CD4-positive, alpha-beta T cell treated with Interferon gamma for 1 hour (primary cell): Measurements from ENCODE around the gene RFTN1.
"Not testable (repeated sequence)": the region's sequence is repeated elsewhere in the genome, so short reads cannot be mapped to it uniquely, and the experiment has no call there.

ENCODE experiments used
- DNase-seq: peaks from one replicate; pipeline ENCODE4 v3.0.0-alpha.2; 2020

RFTN1 gene

DNA sequence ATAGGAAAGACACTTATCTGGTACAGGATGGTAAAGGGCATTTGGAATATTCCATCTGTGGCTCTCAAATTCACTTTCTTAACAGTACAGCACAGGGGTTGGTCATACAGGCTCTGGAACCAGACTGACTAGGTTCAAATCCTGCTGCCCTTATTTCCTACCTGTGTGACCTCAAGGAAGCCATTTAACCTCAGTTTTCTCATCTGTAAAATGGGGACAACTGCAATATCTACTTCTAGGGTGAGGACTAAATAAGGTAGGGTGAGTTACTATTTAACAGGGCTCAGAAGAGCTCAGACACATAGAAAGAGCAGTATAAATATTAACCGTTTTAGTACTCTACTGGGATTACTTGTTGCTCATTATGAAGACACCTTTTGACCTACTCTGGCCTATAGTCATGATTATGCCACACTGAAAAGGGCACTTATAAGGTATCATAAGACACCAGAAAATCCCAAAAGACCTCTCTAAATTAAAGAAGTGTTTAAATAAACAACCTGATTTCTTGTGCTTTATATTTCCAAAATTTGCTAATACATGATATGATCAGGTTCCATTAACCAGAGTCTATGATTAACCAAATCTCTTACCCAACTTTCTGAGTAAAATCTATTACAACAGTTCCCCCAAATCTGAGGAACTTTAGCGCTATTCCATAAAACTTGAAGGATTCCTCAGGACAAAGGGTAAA, 6.5 kb downstream of the RFTN1 start:
- no peak for DNase-seq

DNA sequence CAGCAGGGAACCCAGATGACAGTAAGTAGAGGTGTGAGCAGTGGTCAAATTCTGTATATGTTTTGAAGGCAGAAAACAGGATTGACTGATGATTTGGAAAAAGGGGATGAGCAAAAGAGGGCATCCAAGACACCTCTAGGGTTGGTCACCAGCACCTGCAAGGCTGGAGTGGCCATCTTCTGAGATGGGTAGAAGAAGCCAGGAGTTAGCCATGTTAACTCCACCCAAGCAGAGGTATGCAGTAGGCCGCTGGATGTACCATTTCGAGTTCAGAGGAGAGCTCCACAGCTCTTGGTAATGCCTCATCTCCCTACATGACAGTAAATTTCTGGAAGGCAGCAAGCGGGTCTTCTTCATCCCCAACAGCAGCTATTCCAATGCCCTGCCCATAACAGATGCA, 7.0 kb downstream of the RFTN1 start:
- no peak for DNase-seq

DNA sequence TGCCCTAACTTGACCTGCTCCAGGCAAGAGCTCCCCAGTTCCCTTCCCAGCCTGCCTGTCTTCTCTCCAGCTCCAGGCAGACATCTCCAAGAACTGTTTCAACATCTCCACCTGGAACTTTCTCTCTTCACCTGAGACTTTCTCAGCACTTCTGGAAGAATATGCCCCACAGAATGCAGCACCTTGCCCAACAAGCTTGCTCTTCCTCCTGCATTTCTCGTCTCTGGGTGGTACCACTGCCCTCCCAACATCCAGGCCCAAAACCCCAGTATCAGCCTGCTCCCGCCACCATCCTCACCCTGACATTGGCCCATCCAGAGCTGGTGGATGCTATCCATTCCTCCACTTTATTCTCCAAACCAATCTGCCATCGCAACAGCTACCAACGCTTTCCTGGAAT, 8.8 kb downstream of the RFTN1 start:
- DNase-seq = no peak

DNA sequence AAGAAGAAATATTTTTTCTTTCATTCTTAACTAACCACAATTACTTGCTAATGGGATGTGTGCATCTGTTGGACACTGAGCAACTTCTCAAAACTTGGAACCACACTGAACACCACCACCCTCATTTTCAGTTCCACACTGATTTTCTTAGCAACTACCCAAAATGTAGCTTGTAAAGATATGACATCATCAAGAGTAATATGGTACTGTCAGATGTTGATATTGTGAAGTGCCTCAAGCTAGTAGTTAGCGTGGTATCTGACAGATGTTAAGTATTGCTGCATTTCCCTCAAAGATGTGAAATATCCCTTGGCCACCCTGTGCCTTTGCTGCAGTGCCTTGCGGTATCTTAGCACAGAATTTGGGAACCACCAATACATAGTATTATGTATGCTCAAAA, 9.3 kb downstream of the RFTN1 start:
- no peak for DNase-seq

DNA sequence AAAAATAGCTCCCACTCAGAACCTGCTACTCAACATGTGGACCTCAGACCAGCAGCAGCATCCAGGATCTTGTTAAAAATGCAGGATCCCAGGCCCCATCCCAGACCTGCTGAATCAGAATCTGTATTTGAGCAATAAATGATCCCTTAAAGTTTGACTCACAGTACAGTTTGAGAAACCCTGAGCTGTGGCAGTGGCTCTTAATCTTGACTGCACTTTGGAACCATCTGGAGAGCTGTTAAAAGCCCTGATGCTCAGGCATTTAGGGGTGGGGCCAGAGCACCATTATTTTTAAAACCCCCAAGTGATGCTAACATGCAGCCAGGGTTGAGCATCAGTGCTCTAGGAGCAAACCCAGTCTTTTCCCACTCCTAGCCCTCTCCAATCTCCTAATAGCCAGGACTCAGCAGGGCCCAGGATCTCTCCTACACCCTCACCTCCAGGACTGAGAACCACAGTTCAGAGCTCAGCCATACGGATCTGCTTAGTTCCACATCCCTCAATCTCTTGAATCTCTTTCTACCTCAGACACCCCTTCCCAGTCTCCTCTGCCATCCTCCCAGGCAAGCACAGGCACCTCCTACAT, 10.2 kb downstream of the RFTN1 start:
- DNase-seq = no peak

DNA sequence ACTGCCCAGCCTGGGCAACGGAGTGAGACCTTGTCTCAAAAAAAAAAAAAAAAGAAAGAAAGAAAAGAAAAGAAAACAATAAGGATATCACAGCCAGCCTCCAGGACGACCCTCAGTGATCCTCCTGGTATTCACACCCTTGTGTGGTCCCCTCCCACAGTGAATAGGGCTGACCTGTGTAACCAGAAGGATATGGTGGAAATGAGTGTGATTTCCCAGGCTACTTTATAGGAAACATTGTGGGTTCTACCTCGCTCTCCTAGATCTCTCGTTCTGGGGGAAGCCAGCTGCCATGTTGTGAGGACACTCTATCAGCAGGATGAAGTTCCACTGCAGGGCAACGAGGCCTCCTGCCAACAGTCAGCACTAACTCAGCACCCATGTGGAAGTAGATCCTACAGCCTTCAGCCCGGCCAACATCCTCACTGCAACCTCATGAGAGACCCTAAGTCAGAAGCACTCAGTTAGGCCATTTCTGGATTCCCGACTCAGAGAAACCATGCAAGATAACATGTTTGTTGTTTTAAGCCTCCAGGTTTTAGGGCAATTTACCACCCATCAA, 11.1 kb downstream of the RFTN1 start:
- DNase-seq = no peak

DNA sequence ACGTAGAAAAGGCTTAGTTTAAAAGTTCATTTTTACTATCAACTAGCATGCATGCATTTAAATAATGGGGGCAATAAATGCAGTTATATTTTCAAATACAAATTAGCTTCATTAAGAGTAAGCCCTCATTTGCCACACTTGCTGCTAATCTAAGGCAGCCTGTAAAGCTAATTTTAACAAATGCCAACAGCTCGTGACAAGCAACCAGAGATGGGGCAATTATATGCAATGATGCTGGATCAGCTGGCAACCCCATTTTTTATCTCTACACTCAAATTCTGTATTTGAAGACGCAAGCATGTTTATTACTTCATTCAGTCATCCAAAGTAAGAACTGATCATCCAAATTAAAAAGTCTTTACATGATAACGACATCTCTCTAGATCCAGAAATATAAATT, 12.1 kb downstream of the RFTN1 start:
- no peak for DNase-seq

DNA sequence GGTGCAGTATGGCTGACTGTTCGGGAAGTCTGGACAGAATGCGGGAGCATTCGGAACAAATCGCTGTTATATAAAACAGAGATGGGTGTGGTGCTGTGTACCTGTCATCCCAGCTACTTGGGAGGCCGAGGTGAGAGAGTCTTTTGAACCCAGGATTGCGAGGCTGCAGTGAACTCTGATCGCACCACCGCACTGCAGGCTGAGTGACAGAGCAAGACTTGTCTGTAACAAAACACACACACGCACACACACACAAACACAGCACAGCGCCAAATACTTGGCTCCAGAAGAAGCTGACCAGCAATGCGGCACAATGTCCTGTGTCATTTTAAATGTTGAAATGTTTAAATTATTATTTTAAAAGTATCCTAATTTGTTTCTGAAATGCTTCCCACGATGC, 12.6 kb downstream of the RFTN1 start:
- DNase-seq = no peak

DNA sequence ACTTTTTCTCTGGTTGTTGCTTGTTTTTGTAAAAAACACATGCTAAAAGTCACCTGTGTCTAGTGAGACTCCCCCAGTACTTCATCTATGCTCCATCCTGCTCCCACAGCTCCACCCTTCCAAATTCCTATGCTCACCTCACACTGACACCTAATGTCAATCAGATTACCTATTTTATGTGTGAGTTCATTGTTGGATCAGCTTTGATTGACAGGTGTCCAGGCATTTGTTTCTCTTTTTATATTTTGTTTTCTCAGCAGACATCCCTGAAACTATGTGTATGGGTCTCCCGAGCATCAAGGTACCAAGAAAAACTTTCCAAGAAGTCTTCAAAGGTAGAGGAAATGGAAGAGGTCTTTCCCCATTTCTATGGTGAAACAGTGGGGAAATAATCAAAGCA, 13.4 kb downstream of the RFTN1 start:
- DNase-seq = no peak

DNA sequence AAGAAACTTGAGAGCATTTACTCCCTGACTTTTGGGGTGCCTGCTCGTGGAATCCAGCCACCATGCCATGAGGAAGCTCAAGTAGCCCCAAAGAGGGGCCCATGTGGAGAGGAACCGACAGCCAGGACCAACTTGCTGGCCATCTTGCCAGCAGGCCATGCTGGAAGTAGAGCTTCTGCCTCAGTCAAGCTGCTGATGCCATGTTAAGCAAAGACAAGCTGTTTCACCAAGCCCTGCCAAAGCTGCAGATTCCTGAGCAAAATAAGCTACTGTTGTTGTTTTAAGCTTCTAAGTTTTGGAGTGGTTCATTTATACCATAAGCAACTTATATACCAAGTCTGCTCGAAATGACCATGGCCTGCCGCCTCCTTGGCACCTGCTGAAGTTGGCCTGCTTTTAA, 14.1 kb downstream of the RFTN1 start:
- no peak for DNase-seq

DNA sequence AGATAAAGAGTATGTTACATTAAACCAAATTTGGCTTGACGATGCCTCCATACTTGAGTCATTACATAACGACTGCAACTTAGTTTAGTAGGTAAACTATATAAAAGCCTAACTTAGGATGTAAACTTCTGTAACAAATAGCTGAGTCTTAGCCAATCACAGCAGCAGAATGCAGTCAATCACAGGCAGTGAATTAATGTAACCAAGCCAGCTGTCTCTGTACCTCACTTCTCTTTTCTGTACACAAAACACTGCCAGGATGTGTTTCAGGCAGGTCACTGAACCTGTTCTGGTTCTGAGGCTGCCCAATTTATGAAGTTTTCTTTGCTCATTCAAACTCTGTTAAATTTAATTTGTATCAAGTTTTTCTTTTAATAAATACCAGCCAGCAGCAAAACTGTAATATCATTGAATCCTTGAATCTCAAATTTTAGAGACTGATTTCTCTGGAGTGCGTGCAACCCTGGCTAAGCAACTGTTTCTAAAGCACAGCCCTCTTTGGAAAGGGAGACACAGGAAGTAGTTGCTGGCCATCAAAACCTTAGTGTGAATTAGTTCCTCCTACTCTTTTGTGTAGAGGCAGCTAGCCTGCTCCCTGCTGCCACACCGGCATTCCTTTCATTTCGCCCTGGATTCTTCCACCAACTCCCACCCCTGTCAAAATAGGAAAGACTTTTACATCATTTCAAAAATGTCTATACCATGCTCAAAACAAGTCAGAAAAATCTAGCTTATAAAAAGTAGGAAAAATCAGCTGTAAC, 15.2 kb downstream of the RFTN1 start:
- DNase-seq = no peak

DNA sequence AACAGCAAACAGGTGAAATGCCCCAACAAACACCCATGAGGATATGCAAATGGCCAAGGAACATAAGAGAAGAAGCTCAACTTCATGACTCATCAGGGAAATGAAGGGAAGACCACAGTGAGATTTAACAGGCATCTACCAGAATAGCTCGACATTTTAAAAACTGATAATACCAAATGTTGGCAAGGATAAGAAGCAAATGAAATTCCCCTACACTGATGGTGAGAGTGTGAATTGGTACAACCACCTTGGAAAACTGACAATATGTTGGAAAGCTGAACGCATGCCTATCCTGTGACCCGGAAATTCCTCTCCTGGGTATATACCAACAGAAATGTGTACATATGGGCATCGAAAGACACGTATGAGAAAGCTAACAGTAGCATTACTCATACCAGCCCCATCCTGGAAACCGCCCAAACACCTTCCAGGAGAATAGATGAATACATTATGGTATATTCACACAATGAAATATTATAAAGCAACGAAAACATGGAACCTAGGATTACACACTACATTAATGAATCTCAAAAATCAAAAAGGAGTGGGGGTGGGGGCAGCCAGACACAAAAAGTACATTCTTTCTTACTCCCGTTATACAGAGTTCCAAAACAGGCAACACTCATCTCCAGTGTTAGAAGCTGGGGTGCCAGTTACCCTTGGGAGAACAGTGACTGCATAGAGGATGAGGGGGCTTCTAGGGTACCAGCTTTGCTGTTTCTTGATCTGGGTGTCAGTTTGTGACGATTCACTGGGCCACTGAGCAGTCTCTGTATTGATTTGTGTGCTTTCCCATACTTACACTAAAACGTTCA, 16.9 kb downstream of the RFTN1 start:
- no peak for DNase-seq

DNA sequence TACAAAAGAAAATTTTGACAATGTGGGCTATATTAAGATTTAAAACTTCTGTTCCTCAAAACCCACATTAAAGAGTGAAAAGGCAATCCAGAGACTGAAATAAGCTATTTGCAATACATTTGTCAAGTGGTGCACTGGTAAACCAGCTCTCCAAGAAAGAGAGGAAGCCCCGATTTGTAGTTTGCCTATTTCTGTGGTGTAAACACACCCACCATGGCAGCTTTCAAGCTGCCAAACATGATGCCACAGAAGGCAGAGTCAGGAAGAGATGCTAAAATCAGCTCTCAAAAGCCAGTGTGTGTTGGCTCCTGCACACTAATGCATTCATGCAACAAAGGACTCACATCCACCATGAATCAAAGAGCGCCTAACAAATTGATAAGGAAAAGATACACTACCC, 17.5 kb downstream of the RFTN1 start:
- no peak for DNase-seq

DNA sequence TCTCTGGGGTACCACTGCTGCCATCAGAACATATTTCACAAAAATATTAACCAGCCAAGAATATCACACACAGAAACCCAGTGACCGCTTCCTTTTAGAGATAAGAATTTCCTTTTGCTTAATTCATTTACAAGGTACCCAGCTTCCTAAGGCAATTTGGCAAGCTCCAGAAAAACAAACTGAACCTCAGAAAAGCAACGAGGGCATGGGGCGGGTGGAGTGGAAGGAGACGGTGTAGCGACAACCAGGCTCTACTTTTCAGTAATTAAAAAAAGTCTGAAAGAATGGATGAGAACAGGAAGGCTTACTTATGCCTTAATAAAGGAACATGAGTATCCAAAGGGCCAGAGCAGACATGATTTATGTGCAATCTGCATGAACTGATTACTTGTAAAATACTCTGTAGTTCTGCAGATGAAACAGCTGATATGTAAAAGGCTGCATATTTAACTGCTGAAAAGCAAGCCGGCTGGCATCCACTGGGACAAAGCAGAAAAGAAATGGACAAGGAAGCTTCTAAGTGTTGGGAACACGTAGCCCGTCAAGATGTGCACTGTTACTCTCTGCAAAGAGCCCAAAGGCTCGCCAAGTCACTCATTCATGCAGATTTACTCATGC, 18.6 kb downstream of the RFTN1 start:
- no peak for DNase-seq

DNA sequence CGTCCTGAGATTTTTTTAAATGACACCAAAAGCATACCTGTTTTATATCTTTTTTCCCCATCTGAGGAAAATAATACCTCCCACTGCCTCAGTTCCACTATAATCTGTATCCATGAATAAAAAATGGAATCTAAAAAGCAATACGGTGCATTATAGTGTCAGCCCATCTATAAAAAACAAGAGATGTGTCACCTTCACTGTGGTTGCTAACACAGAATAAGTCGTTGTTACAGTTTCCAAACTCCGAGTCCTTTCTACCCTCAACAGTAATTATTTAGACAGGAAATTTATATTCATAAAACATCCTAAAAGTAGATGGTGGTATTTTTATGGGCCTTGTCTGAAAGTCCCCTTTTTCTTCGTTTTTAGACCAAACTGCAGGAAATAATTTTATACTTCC, 19.4 kb downstream of the RFTN1 start:
- no peak for DNase-seq

DNA sequence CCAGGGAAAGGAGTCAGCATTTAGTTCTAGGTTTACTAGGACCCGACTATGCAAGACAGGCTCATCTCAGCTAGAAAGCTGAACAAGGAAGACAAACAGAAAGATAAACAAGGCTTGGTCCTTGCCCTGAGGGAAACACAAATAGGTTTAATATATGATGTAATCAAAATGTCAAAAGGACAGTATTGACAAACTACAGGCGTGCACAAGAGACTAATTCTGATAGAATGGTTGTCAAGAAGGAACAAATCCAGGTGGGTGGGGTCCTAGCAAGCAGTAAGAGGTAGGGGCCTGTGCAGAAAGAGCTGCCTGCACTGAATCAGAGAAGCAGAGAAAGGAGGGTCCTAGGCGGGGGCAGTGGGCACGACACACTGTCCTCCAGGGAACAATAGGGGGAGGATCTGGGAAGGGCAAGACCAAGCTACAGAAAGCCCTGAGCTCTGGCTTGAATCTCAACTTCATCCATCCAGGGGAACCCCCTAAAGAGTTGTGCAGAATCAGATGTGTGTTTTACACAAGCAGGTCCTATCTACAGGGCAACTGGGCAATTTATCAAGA, 23.4 kb downstream of the RFTN1 start:
- DNase-seq = no peak

DNA sequence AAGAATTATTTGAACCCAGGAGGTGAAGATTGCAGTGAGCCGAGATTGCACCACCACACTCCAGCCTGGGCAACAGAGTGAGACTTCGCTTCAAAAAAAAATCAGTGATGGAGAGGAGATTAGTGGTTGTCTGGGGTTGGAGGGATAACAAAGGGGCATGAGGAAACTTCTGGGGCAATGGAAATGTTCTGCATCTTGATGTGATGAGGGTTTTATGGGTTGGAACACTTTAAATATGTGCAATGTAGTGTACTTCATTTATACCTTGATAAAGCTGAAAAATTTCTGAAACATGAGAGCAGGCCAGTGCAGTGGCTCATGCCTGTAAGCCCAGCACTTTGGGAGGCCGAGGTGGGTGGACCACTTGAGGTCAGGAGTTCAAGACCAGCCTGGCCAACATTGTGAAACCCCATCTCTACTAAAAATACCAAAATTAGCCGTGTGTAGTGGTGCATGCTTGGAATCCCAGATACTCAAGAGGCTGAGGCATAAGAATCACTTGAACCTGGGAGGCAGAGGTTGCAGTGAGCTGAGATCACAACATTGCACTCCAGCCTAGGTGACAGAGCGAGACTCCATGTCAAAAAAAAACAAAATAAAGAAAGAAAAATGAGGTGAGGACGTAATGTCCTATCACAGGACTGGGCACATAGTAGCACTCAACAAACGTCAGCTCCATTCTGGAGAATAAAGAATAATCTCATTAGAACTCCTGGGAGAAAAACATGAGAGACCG, 24.0 kb downstream of the RFTN1 start:
- not testable (repeated sequence) for DNase-seq

DNA sequence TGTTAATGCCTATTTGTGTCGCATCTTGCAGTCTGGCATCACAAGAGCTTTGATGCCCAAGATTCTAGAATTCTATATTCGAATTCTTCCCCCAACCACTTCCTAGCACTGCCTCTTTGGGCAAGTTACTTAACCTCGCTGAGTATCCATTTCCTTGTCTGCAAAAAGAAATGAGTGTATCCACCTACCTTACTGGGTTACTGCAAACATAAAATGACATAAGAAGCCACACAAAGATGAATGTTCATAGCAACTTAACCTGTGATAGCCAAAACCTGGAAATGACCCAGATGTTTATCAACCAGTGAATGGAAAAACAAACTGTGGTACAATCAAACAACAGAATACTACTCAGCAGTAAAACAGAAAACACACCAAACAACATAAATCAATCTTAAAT, 24.9 kb downstream of the RFTN1 start:
- DNase-seq = no peak

DNA sequence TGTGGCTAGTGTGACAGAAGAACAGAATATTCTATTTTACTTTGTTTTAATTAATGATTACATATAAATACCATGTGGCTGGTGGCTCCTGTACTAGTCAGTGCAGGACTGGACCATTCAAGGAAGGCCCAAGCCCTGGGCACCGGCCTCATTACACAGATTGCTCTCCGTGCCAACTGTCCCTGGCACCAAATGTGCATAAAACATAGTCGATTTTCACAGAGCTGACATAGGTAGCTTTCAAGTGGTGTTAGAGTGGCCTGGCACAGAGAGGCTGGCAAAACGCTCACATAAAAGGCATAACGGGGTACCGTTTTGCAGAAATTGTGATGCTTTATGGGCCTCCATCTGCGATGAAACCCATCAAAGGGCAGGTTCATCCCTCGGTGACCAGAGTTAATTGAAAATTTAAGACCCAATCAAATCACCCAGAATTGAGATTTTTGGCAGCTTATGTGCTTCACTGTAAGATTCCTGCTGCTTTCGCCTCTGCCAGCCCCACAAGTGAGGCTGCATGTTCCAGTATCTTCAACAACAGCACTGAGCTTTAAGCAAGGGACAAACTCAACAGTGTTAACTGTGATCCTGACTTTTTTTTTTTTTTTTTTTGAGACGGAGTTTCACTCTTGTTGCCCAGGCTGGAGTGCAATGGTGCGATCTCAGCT, 25.9 kb downstream of the RFTN1 start:
- no peak for DNase-seq

DNA sequence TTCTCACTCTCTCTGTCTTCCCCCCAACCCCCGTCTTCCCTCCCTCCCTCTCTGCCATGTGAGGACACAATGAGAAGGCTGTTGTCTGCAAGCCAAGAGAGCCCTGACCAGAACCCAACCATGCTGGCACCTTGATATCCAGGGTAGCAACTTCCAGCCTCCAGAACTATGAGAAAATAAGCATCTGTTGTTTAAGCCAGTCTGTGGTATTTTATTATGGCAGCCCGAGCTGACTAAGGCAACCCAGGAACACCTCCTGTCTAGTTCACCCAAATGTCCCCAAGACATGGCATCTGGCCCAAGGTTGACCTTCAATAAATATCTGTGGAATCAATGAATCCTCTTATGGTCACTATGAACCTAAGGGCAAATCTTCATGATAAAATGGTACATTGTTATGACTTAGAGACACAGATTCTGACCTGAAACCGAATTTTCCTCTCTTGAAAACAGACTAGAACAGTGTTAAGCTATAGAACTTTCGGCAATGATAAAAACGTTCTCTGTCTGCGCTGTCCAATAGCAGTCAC, 26.5 kb downstream of the RFTN1 start:
- no peak for DNase-seq

DNA sequence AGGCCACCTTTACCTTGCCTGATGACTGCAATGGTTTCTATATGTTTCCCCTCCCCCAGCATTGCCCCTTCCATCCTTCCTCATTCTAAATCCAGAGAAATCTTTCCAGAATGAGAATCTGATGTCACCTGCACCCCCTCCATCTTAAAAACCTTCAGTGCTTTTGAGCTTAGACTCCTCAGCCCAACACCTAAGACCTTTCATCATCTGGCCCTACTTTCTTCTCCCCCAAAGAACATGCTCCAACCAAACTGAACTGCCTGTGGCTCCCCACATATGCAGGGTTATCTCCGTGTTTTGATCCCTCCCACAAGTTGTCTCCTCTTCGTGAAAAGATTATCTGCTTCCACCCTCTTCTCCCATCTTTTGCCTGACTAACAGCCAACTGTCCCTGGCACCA, 27.3 kb downstream of the RFTN1 start:
- no peak for DNase-seq
